Stimulated activated CD8-positive, alpha-beta memory T cell treated with anti-CD3 and anti-CD28 coated beads, Interleukin-15, amount 100 ng/mL, for 4 hours (primary cell): ENCODE data around the gene TMEM179.
A peak's percentile ranks its signal among the peaks of the same experiment; 100 is the strongest.

ENCODE experiments used
- DNase-seq, 2 donors: peaks; one replicate each; pipeline ENCODE4 v3.0.0-alpha.2; 2020; ENCODE audit warnings: low read depth in 2 of 2

TMEM179 gene

GRCh38 chr14:104569435-104569834, 35.1 kb downstream of the TMEM179 start:
- DNase-seq: no peak

- no peak for DNase-seq
These were observed 36.0 kb downstream of the TMEM179 start for GRCh38 chr14:104568620-104569019.

GRCh38 chr14:104567957-104568225, 36.7 kb downstream of the TMEM179 start:
- no peak for DNase-seq

GRCh38 chr14:104567141-104567956, 37.2 kb downstream of the TMEM179 start:
- no peak for DNase-seq

GRCh38 chr14:104564744-104565679, 39.6 kb downstream of the TMEM179 start:
- no peak for DNase-seq

- peak; percentile 16 to 27 for DNase-seq
These were observed 40.6 kb downstream of the TMEM179 start for GRCh38 chr14:104563742-104564615.

- DNase-seq: no peak
These were observed 41.3 kb downstream of the TMEM179 start for GRCh38 chr14:104563191-104563741.

GRCh38 chr14:104562606-104563005, 42.0 kb downstream of the TMEM179 start:
- no peak for DNase-seq

- DNase-seq: no peak
These were observed 42.7 kb downstream of the TMEM179 start for GRCh38 chr14:104561632-104562495.

GRCh38 chr14:104561124-104561557, 43.4 kb downstream of the TMEM179 start:
- DNase-seq: no peak

- no peak for DNase-seq
These were observed 44.0 kb downstream of the TMEM179 start for GRCh38 chr14:104560586-104560945.

GRCh38 chr14:104559804-104560585, 44.6 kb downstream of the TMEM179 start:
- DNase-seq: no peak

GRCh38 chr14:104559028-104559803, 45.4 kb downstream of the TMEM179 start:
- DNase-seq: no peak

- DNase-seq: no peak
These were observed 46.1 kb downstream of the TMEM179 start for GRCh38 chr14:104558231-104559027.

- no peak for DNase-seq
These were observed 46.8 kb downstream of the TMEM179 start for GRCh38 chr14:104557766-104558165.

GRCh38 chr14:104557086-104557485, 47.5 kb downstream of the TMEM179 start:
- no peak for DNase-seq

GRCh38 chr14:104556256-104557021, 48.1 kb downstream of the TMEM179 start:
- no peak for DNase-seq
